IPS-20b (cell line): ENCODE results near the gene TUBB4B.

ENCODE experiments used
- H3K27ac ChIP-seq: one replicate; pipeline ENCODE4 v1.5.1; 2013; ENCODE audit warnings: low read length
- H3K27me3 ChIP-seq: 2 replicates; pipeline ENCODE4 v1.6.1; 2013; ENCODE audit warnings: mild to moderate bottlenecking, low read length, inconsistent platforms; ENCODE audit not compliant: insufficient read depth
- H3K36me3 ChIP-seq: 2 replicates; pipeline ENCODE4 v1.6.1; 2013; ENCODE audit warnings: low read depth, mild to moderate bottlenecking, inconsistent platforms, low read length, moderate library complexity; ENCODE audit not compliant: insufficient read depth
- H3K4me1 ChIP-seq: 2 replicates; pipeline ENCODE4 v1.6.1; 2013; ENCODE audit warnings: mild to moderate bottlenecking, control low read depth, inconsistent platforms, low read length, moderate library complexity; ENCODE audit not compliant: insufficient read depth
- H3K4me3 ChIP-seq: 2 replicates; pipeline ENCODE4 v1.5.1; 2013; ENCODE audit warnings: mild to moderate bottlenecking, low read length, inconsistent platforms
- H3K9ac ChIP-seq: 2 replicates; pipeline ENCODE4 v1.6.1; 2013; ENCODE audit warnings: low read depth, mild to moderate bottlenecking, inconsistent platforms, low read length, moderate library complexity
- H3K9me3 ChIP-seq: 2 replicates; pipeline ENCODE4 v1.6.1; 2013; ENCODE audit warnings: mild to moderate bottlenecking, low read depth, low read length, inconsistent platforms; ENCODE audit not compliant: insufficient read depth

The TUBB4B gene

GRCh38 chr9:137243626-137244485, 2.8 kb downstream of the TUBB4B start:
- Histone ChIP-seq H3K9me3 (no peaks in the 10 kb centered on the region), H3K27ac (no peak overlapping the region), H3K4me1 (peaks cover 5% of the 10 kb centered on the region), H3K27me3 (no peaks in the 10 kb centered on the region), H3K36me3 (peaks cover 21% of the 10 kb centered on the region), H3K4me3 (no peak overlapping the region), H3K9ac (no peak overlapping the region)

- H3K27me3 ChIP-seq: no peaks in the 10 kb centered on the region
- no peak overlapping the region for H3K27ac ChIP-seq
- peaks cover 5% of the 10 kb centered on the region for H3K4me1 ChIP-seq
- H3K9me3 ChIP-seq: no peaks in the 10 kb centered on the region
- peaks cover 21% of the 10 kb centered on the region for H3K36me3 ChIP-seq
- H3K9ac ChIP-seq: no peak overlapping the region
- H3K4me3 ChIP-seq: no peak overlapping the region
Measured at GRCh38 chr9:137244486-137245449, 3.7 kb downstream of the TUBB4B start.

- no peaks in the 10 kb centered on the region for H3K27me3 ChIP-seq
- peaks cover 5% of the 10 kb centered on the region for H3K4me1 ChIP-seq
- no peak overlapping the region for H3K4me3 ChIP-seq
- H3K27ac ChIP-seq: no peak overlapping the region
- H3K9me3 ChIP-seq: no peaks in the 10 kb centered on the region
- peaks cover 21% of the 10 kb centered on the region for H3K36me3 ChIP-seq
- H3K9ac ChIP-seq: no peak overlapping the region
Measured at GRCh38 chr9:137245450-137246421, 4.6 kb downstream of the TUBB4B start.

- peaks cover 8% of the 10 kb centered on the region for H3K4me1 ChIP-seq
- H3K4me3 ChIP-seq: no peak overlapping the region
- H3K27me3 ChIP-seq: no peaks in the 10 kb centered on the region
- H3K36me3 ChIP-seq: peaks cover 16% of the 10 kb centered on the region
- H3K9ac ChIP-seq: no peak overlapping the region
- no peak overlapping the region for H3K27ac ChIP-seq
- no peaks in the 10 kb centered on the region for H3K9me3 ChIP-seq
Measured at GRCh38 chr9:137247135-137247915, 6.2 kb downstream of the TUBB4B start.

- H3K36me3 ChIP-seq: peaks cover 11% of the 10 kb centered on the region
- H3K27me3 ChIP-seq: no peaks in the 10 kb centered on the region
- no peak overlapping the region for H3K4me3 ChIP-seq
- peaks cover 8% of the 10 kb centered on the region; the same call in 1 of the 2 replicates for H3K4me1 ChIP-seq
- no peak overlapping the region for H3K27ac ChIP-seq
- H3K9ac ChIP-seq: no peak overlapping the region
- H3K9me3 ChIP-seq: no peaks in the 10 kb centered on the region
Measured at GRCh38 chr9:137247916-137248175, 6.8 kb downstream of the TUBB4B start.

- Histone ChIP-seq H3K27ac (no peak overlapping the region), H3K4me1 (peaks cover 3% of the 10 kb centered on the region; the same call in 1 of the 2 replicates), H3K27me3 (peaks cover 11% of the 10 kb centered on the region; the same call in 1 of the 2 replicates), H3K9ac (no peak overlapping the region), H3K4me3 (no peak overlapping the region), H3K9me3 (no peaks in the 10 kb centered on the region), H3K36me3 (no peaks in the 10 kb centered on the region)
Measured at GRCh38 chr9:137250329-137251193, 9.5 kb downstream of the TUBB4B start.

- no peak within 1 kb of the TSS for H3K27ac ChIP-seq
- H3K9me3 ChIP-seq: no peaks in the 10 kb centered on the region
- H3K4me3 ChIP-seq: no peak within 1 kb of the TSS
- no peak within 1 kb of the TSS for H3K9ac ChIP-seq
- peaks cover 11% of the 10 kb centered on the region; the same call in 1 of the 2 replicates for H3K27me3 ChIP-seq
- H3K36me3 ChIP-seq: no peaks in the 10 kb centered on the region
- peaks cover 3% of the 10 kb centered on the region; the same call in 1 of the 2 replicates for H3K4me1 ChIP-seq
Measured at GRCh38 chr9:137251194-137251461, 10.0 kb downstream of the TUBB4B start, which contains the start of gene STPG3. STPG3 (plus strand) TSS chr9:137251286; CDS start chr9:137251287, 1 bp downstream.

- H3K4me3 ChIP-seq: no peak overlapping the region
- H3K27me3 ChIP-seq: peaks cover 11% of the 10 kb centered on the region; the same call in 1 of the 2 replicates
- H3K36me3 ChIP-seq: peaks cover 5% of the 10 kb centered on the region
- H3K27ac ChIP-seq: no peak overlapping the region
- H3K9ac ChIP-seq: no peak overlapping the region
- H3K9me3 ChIP-seq: no peaks in the 10 kb centered on the region
- H3K4me1 ChIP-seq: peaks cover 3% of the 10 kb centered on the region; the same call in 1 of the 2 replicates
Measured at GRCh38 chr9:137251490-137252268, 10.6 kb downstream of the TUBB4B start.

GRCh38 chr9:137252555-137253506, 11.7 kb downstream of the TUBB4B start:
- peaks cover 12% of the 10 kb centered on the region for H3K36me3 ChIP-seq
- H3K9me3 ChIP-seq: no peaks in the 10 kb centered on the region
- peaks cover 3% of the 10 kb centered on the region; the same call in 1 of the 2 replicates for H3K4me1 ChIP-seq
- H3K27me3 ChIP-seq: peaks cover 11% of the 10 kb centered on the region; the same call in 1 of the 2 replicates
- H3K4me3 ChIP-seq: no peak overlapping the region
- H3K9ac ChIP-seq: no peak overlapping the region
- no peak overlapping the region for H3K27ac ChIP-seq
